Measurements from ENCODE around the gene YPEL1. TPM values are rescaled to one million over a fixed set of nuclear protein-coding genes. Genes with fewer than 3 reads are reported as not detected.

Gene YPEL1
- total and polyA plus RNA-seq, 11 donors, result 2.5 to 10.0 (median 7.3) TPM

DNA sequence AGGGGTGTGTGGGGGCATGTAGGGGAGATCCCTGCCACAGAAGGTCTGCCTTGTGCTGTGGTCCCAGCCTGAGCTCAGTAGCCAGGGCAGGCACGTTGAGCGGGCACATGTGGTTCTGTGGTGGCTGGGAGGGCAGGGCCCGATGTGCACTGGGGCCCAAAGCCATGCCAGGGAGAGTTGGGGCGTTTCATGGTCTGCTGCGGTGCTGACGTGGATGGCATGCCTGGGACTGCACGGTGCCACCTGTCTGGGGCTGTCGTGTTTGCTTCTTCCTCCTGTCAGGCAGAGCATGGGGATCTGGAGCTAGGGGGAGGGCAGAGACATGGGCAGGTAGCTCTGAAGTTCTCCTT is 50.5 kb downstream of the YPEL1 start:
- no peak for ATAC-seq
- no peaks in the 10 kb centered on the region for H3K9me3 ChIP-seq

DNA sequence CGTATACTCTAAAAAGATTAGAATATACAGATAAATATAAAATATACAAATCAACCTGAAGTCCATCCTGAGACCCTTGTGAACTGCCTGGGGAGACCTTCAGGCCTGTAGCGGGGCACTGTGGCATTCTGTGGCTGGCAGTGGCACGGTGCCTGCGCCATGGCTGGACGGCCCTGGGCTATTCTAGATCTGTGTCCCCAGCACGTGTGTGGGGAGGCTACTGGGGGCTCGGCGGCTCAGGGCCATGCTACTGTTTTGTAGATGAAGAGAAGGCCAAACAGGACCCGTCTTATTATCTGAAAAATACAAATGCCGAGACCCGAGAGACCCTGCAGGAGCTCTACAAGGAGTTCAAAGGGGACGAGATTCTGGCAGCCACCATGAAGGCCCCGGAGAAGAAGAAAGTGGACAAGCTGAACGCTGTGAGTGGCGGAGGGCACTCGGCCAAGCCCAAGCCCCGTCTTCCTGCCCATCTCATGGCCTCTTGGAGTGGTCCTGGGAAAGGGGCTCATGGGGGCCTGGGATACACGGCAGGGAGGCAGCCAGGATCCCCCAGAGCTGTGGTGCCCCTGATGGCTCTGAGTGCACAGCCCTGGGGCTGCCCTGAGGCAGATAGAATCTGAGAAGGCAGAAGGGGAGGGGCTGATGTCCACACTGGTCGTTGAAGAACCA is 51.0 kb downstream of the YPEL1 start:
- no peak for TF ChIP-seq POLR2A (IDR thresholded peaks at IDR 0.05)
- TF ChIP-seq, protein P1, sequence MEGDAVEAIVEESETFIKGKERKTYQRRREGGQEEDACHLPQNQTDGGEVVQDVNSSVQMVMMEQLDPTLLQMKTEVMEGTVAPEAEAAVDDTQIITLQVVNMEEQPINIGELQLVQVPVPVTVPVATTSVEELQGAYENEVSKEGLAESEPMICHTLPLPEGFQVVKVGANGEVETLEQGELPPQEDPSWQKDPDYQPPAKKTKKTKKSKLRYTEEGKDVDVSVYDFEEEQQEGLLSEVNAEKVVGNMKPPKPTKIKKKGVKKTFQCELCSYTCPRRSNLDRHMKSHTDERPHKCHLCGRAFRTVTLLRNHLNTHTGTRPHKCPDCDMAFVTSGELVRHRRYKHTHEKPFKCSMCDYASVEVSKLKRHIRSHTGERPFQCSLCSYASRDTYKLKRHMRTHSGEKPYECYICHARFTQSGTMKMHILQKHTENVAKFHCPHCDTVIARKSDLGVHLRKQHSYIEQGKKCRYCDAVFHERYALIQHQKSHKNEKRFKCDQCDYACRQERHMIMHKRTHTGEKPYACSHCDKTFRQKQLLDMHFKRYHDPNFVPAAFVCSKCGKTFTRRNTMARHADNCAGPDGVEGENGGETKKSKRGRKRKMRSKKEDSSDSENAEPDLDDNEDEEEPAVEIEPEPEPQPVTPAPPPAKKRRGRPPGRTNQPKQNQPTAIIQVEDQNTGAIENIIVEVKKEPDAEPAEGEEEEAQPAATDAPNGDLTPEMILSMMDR (IDR thresholded peaks at IDR 0.05), result no peak
- Histone ChIP-seq H3K36me3 (peaks cover 3 to 89% (median 83%) of the 10 kb centered on the region in 9 donors), H3K27ac (no peak overlapping the region), H3K4me3 (no peak overlapping the region), H3K9me3 (no peaks in the 10 kb centered on the region), H3K27me3 (no peaks in the 10 kb centered on the region), H3K4me1 (no peaks in the 10 kb centered on the region)
- ATAC-seq (no peak), DNase-seq (no peak)
- intact Hi-C loops (cut with DNase I), result no loop called here
- 93 to 96% (median 94%) methylated on average over 19 of the region's 19 CpGs for WGBS, 4 donors

More for the DNA sequence above, 50.5 kb downstream of the YPEL1 start:
- H3K27ac ChIP-seq, result no peak overlapping the region
- 78 to 100% (median 83%) methylated on average over 5 to 8 of the region's 8 CpGs for WGBS, 4 donors
- peaks cover 3 to 94% (median 86%) of the 10 kb centered on the region in 9 donors for H3K36me3 ChIP-seq
- peaks cover 0 to under 1% (median 0%) of the 10 kb centered on the region in 12 donors for H3K4me1 ChIP-seq
- no peaks in the 10 kb centered on the region for H3K27me3 ChIP-seq
- intact Hi-C loops (cut with DNase I), result no loop called here
- H3K4me3 ChIP-seq, result no peak overlapping the region
- no peak for DNase-seq
- TF ChIP-seq POLR2A (IDR thresholded peaks at IDR 0.05), result no peak
- TF ChIP-seq, protein P1 (IDR thresholded peaks at IDR 0.05), result no peak

DNA sequence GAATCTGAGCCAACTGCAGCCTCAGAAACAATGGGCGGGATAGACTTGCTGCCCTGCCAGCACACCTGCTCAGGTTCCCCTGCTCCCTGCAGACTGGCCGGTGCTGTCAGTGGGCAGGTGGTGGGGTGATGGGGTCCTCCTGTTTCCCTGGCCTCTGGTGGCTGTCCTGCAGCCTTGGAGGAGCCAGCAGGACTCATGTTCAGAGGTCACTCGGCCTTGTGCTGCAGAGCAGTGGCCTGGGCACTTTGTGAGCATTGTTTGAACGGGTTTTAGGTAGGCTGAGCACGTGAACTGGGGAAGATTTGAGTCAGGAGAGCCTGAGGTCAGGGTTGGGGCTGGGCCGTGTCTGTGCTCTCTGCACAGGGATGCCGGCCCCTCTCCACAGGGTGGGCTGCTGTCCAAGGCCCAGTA is 52.2 kb downstream of the YPEL1 start:
- Histone ChIP-seq H3K9me3 (no peaks in the 10 kb centered on the region), H3K27me3 (no peaks in the 10 kb centered on the region), H3K36me3 (peaks cover 3 to 79% (median 72%) of the 10 kb centered on the region in 9 donors), H3K4me1 (no peaks in the 10 kb centered on the region), H3K4me3 (no peak overlapping the region), H3K27ac (no peak overlapping the region)
- TF ChIP-seq, protein P1 (IDR thresholded peaks at IDR 0.05), result no peak
- no peak for TF ChIP-seq POLR2A (IDR thresholded peaks at IDR 0.05)
- intact Hi-C loops (cut with DNase I), result no loop called here
- 87 to 96% (median 92%) methylated on average over 6 to 7 of the region's 7 CpGs for WGBS, 4 donors
- DNase-seq (no peak), ATAC-seq (no peak)

DNA sequence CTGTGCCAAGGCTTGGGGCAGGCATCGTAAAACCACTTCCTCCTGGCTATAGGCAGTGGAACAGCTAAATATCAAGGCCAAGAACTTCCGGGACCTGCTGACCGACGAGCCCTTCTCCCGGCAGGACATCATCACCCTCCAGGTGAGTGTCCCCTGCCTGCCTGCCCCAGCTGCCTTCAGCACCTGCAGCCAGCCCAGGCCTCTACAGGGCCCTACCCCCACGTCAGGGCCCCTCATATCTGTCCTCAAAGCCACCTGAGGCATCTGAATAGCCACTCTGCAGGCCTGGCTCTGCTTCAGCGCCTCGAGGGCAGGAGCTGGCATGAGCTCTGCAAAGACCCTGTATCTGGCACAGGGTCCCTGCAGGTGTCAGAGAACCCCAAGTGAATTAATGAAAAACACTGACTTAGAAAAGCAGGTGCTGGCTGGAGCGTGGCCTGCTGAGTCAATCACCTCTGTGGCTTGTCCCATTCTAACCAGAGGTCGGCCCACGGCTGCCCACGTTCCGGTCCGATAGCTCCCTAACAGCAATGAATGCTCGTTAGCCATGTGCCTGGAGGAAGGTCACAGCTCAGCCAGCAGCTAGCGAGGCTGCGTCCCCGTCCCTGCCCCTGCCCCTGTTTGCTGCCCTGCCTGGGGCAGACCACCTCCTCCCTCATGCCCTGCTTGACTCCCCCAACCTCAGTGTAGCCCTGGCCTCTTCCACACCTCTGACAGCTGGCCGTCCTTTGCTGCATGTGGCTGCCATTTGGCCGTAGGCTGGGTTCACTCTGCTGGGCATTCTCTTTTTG is 53.0 kb downstream of the YPEL1 start:
- H3K36me3 ChIP-seq, result peaks cover 3 to 70% (median 66%) of the 10 kb centered on the region in 9 donors

More for the DNA sequence above, 53.0 kb downstream of the YPEL1 start:
- Histone ChIP-seq H3K4me1 (no peaks in the 10 kb centered on the region), H3K27me3 (no peaks in the 10 kb centered on the region), H3K9me3 (no peaks in the 10 kb centered on the region), H3K4me3 (no peak overlapping the region), H3K27ac (no peak overlapping the region)
- TF ChIP-seq POLR2A (IDR thresholded peaks at IDR 0.05), result no peak
- TF ChIP-seq, protein P1 (IDR thresholded peaks at IDR 0.05), result no peak
- intact Hi-C loops (cut with DNase I), result no loop called here
- 86 to 94% (median 93%) methylated on average over 17 to 20 of the region's 20 CpGs for WGBS, 4 donors
- DNase-seq (no peak), ATAC-seq (no peak)

All from heart left ventricle (tissue), 16 donors.